ENCODE results near the gene CD59. TPM values are rescaled to one million over a fixed set of nuclear protein-coding genes. Genes with fewer than 3 reads are reported as not detected.
"Not testable (repeated sequence)": the region's sequence is repeated elsewhere in the genome, so short reads cannot be mapped to it uniquely, and the experiment has no call there.

CD59 gene
- total and polyA plus RNA-seq, 4 experiments from 2014 or later, result 68.3 to 100 (median 85.9) TPM

DNA sequence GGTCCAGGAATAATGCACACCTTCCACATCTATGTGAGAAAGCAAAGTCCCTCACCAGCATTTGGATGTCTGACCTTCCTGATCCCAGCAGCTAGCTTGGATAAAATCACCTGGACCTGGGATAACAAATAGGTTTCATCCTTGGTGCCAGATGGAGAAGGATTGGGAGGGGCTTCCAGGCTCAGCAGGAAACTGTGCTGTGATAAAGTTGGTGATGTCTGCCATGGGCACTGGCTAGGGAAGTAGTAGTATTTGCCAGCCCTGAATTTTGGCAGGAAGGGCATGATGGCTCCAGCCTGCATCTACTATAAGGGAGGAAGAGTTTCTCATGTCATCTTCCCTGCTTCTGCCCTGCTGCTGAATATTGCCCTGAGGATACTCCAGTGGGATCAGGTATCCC, 73.1 kb downstream of the CD59 start:
- H3K27ac Mint-ChIP-seq, result no peak overlapping the region
- Histone ChIP-seq H3K9me3 (ENCODE audit: control insufficient read depth in 1 of 2, low read length in 2 of 2) (no peaks in the 10 kb centered on the region), H3K36me3 (ENCODE audit: insufficient read depth, low read length) (no peaks in the 10 kb centered on the region), H3K27ac (ENCODE audit: low read depth, low read length) (no peak overlapping the region), H3K27me3 (ENCODE audit: insufficient read depth, low read length) (no peaks in the 10 kb centered on the region), H3K4me3 (ENCODE audit: low read length in 2 of 2) (no peak overlapping the region), H3K4me1 (ENCODE audit: insufficient read depth, low read length) (no peaks in the 10 kb centered on the region)
- peaks cover 0 to 9% of the 10 kb centered on the region in 2 donors for H3K27me3 Mint-ChIP-seq
- H3K4me1 Mint-ChIP-seq, result peaks cover 0 to 1% (median 0%) of the 10 kb centered on the region in 4 donors
- H3K36me3 Mint-ChIP-seq, result no peaks in the 10 kb centered on the region
- intact Hi-C loops (cut with micrococcal nuclease), result no loop called here
- DNase-seq, result no peak
- POLR2A ChIA-PET (ENCODE audit: partially characterized antibody), result no interaction called here
- CTCF ChIA-PET (ENCODE audit: partially characterized antibody), result no interaction called here
- H3K9me3 Mint-ChIP-seq, result no peaks in the 10 kb centered on the region
- no peak overlapping the region for H3K4me3 Mint-ChIP-seq

DNA sequence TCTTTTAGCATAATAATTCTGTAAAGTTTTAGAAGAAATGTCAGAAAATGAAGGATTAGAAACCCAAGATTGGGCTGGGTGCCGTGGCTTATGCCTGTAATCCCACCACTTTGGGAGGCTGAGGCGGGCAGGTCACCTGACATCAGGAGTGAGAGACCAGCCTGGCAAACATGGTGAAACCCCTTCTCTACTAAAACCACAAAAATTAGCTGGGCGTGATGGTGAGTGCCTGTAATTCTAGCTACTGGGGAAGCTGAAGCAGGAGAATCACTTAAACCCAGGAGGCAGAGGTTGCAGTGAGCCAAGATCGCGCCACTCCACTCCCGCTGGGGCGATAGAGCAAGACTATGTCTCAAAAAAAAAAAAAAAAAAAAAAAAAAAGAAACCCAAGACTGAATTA, 74.7 kb downstream of the CD59 start:
- H3K27me3 ChIP-seq (ENCODE audit: insufficient read depth, low read length); H3K4me1 Mint-ChIP-seq; H3K4me1 ChIP-seq (ENCODE audit: insufficient read depth, low read length); intact Hi-C loops (cut with micrococcal nuclease); POLR2A ChIA-PET (ENCODE audit: partially characterized antibody); H3K4me3 Mint-ChIP-seq; H3K36me3 Mint-ChIP-seq; H3K27ac ChIP-seq (ENCODE audit: low read depth, low read length); DNase-seq; H3K36me3 ChIP-seq (ENCODE audit: insufficient read depth, low read length); H3K27ac Mint-ChIP-seq; H3K9me3 ChIP-seq (ENCODE audit: control insufficient read depth in 1 of 2, low read length in 2 of 2); H3K9me3 Mint-ChIP-seq; H3K4me3 ChIP-seq (ENCODE audit: low read length in 2 of 2): not testable (repeated sequence)
- peaks cover 0 to 11% of the 10 kb centered on the region in 2 donors for H3K27me3 Mint-ChIP-seq
- CTCF ChIA-PET (ENCODE audit: partially characterized antibody), result interaction anchor here (2.2 kb wide), 1 partner anchor 81 kb away, joined by 5 read pairs; no protein-coding TSS in a partner anchor

DNA sequence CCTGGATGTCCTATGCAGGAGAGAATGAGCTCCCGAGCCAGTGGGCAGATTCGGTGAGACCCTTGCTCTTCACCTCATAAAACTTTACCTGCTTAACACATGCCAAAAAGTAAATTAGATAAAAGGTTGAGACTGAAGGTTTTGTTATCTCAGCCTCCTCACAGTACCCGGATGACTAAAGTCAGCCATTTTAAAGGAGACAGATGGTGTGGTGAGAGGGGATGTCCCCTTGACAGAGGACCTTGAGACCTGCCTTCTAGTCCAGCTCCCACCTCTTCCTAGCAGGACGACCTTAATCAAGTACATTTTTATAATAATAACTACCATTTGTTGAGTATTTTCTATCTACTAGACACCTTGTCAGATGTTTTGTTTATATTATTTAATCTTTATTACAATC, 75.3 kb downstream of the CD59 start:
- intact Hi-C loops (cut with micrococcal nuclease), result no loop called here
- ChIA-PET CTCF (ENCODE audit: partially characterized antibody) (interaction anchor here (2.2 kb wide), 1 partner anchor 82 kb away, joined by 5 read pairs; no protein-coding TSS in a partner anchor), POLR2A (ENCODE audit: partially characterized antibody) (no interaction called here)
- Mint-ChIP-seq H3K4me3 (no peak overlapping the region), H3K4me1 (no peaks in the 10 kb centered on the region), H3K36me3 (no peaks in the 10 kb centered on the region), H3K27ac (no peak overlapping the region), H3K9me3 (no peaks in the 10 kb centered on the region), H3K27me3 (peaks cover 0 to 8% of the 10 kb centered on the region in 2 donors)
- no peak for DNase-seq
- no peak overlapping the region for H3K4me3 ChIP-seq (ENCODE audit: low read length in 2 of 2)
- no peaks in the 10 kb centered on the region for H3K27me3 ChIP-seq (ENCODE audit: insufficient read depth, low read length)
- H3K9me3 ChIP-seq (ENCODE audit: control insufficient read depth in 1 of 2, low read length in 2 of 2), result no peaks in the 10 kb centered on the region
- no peaks in the 10 kb centered on the region for H3K4me1 ChIP-seq (ENCODE audit: insufficient read depth, low read length)
- H3K27ac ChIP-seq (ENCODE audit: low read depth, low read length), result no peak overlapping the region
- no peaks in the 10 kb centered on the region for H3K36me3 ChIP-seq (ENCODE audit: insufficient read depth, low read length)

DNA sequence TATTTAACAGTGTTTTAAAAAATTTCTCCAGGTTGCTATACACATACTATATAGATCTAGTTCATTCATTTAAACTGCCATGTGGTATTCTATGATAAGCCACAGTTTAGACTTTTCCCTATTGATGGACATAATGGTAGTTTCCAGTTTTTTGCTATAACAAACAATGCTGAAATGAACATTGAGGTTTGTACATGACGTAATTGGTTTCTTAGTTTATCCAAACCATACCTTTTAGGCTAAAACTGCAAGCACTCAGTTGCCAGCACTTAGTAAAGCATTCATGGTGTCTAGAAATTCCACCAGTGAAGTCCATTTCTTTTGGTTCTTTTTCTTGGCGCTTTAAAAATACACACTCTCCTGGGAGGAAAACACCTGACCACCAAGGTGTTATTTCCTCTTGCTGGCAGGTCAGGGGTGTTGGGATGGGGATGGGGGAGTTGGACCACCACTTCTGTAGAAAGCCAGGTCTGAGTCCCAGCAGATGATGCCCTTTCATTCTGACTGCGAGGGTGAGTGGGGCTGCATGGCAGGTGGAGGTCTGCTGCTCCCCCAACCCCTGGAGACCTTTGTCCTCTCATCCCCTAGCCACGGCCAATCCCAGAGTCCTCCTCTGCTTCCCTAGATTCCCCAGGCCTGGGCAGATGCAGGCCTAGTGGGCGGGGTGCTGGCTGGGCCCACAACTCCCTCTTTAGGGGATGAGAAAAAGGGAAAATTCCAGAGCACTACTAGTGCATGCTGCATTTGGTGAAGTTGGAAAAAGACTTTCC, 76.7 kb downstream of the CD59 start:
- DNase-seq, result no peak
- Mint-ChIP-seq H3K27me3 (peaks cover 0 to 8% of the 10 kb centered on the region in 2 donors), H3K9me3 (no peaks in the 10 kb centered on the region), H3K4me1 (no peaks in the 10 kb centered on the region), H3K27ac (no peak overlapping the region), H3K4me3 (no peak overlapping the region), H3K36me3 (no peaks in the 10 kb centered on the region)
- H3K4me1 ChIP-seq (ENCODE audit: insufficient read depth, low read length), result no peaks in the 10 kb centered on the region
- intact Hi-C loops (cut with micrococcal nuclease), result no loop called here
- ChIA-PET CTCF (ENCODE audit: partially characterized antibody) (no interaction called here), POLR2A (ENCODE audit: partially characterized antibody) (no interaction called here)
- no peak overlapping the region for H3K4me3 ChIP-seq (ENCODE audit: low read length in 2 of 2)
- no peaks in the 10 kb centered on the region for H3K27me3 ChIP-seq (ENCODE audit: insufficient read depth, low read length)
- H3K27ac ChIP-seq (ENCODE audit: low read depth, low read length), result no peak overlapping the region
- no peaks in the 10 kb centered on the region for H3K9me3 ChIP-seq (ENCODE audit: control insufficient read depth in 1 of 2, low read length in 2 of 2)
- no peaks in the 10 kb centered on the region for H3K36me3 ChIP-seq (ENCODE audit: insufficient read depth, low read length)

DNA sequence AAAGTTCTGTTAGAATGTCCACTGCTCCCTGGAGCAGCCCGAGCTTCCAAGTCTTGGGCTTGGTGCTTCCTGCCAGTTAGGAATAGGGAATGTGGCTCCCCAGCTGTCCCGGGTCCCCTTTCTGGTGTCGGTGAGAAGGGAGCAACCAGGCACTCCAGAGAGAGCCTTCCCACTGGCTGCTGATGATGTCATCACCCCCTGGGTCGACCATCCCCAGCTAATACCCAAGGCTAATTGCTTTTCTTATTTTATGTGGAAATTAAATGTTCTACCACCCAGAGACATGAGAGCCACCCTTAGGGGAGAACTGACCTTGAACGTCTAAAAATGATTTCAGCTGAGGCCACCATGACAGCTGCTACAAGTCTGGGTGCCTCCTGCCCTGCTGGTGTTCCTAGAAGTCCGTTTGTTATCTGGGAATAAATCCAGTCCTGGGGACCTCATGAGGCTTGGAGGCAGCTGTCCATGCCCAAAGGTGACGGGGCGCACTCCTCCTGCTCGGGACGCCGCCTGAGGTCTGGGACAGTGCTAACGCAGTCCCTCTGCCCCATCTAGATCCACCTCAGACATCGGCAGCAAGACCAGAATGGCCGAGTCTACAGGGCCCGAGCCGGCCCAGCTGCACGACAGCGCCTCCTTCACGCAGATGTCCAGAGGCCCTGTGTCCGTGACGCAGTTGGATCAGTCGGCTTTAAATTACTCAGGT, 77.9 kb downstream of the CD59 start:
- POLR2A ChIA-PET (ENCODE audit: partially characterized antibody), result no interaction called here

DNA sequence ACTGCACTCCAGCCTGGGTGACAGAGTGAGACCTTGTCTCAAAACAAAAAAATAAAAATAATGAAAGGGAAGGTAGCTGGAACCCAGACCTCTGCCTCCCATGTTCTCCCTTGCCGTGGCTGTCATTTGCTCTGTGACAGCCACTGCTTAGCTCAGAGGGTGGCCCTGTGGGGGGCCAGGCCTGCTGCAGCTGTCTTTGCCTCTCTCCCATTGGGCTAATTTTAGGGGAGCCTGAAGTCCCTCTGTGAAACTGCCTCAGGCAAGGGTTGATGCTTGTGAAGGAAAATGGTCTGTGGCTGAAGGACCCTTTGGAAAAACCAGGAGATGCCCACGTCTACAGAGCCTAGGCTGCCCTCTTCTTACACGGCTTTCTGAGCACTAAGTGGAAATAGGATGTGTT, 78.5 kb downstream of the CD59 start:
- H3K27ac ChIP-seq (ENCODE audit: low read depth, low read length), result no peak overlapping the region
- no peaks in the 10 kb centered on the region for H3K27me3 ChIP-seq (ENCODE audit: insufficient read depth, low read length)
- intact Hi-C loops (cut with micrococcal nuclease), result no loop called here
- H3K4me1 ChIP-seq (ENCODE audit: insufficient read depth, low read length), result no peaks in the 10 kb centered on the region
- Mint-ChIP-seq H3K36me3 (no peaks in the 10 kb centered on the region), H3K4me1 (no peaks in the 10 kb centered on the region), H3K27ac (no peak overlapping the region), H3K27me3 (peaks cover 0 to 8% of the 10 kb centered on the region in 2 donors), H3K9me3 (no peaks in the 10 kb centered on the region), H3K4me3 (no peak overlapping the region)
- DNase-seq, result no peak
- H3K9me3 ChIP-seq (ENCODE audit: control insufficient read depth in 1 of 2, low read length in 2 of 2), result no peaks in the 10 kb centered on the region
- ChIA-PET POLR2A (ENCODE audit: partially characterized antibody) (no interaction called here), CTCF (ENCODE audit: partially characterized antibody) (no interaction called here)
- H3K36me3 ChIP-seq (ENCODE audit: insufficient read depth, low read length), result no peaks in the 10 kb centered on the region
- no peak overlapping the region for H3K4me3 ChIP-seq (ENCODE audit: low read length in 2 of 2)

More for the DNA sequence above, 77.9 kb downstream of the CD59 start:
- intact Hi-C loops (cut with micrococcal nuclease), result no loop called here
- Histone ChIP-seq H3K4me1 (ENCODE audit: insufficient read depth, low read length) (no peaks in the 10 kb centered on the region), H3K27me3 (ENCODE audit: insufficient read depth, low read length) (no peaks in the 10 kb centered on the region), H3K9me3 (ENCODE audit: control insufficient read depth in 1 of 2, low read length in 2 of 2) (no peaks in the 10 kb centered on the region), H3K36me3 (ENCODE audit: insufficient read depth, low read length) (no peaks in the 10 kb centered on the region), H3K27ac (ENCODE audit: low read depth, low read length) (no peak overlapping the region), H3K4me3 (ENCODE audit: low read length in 2 of 2) (no peak overlapping the region)
- peaks cover 0 to 5% of the 10 kb centered on the region in 2 donors for H3K27me3 Mint-ChIP-seq
- CTCF ChIA-PET (ENCODE audit: partially characterized antibody), result no interaction called here
- H3K9me3 Mint-ChIP-seq, result no peaks in the 10 kb centered on the region
- H3K27ac Mint-ChIP-seq, result no peak overlapping the region
- DNase-seq, result no peak
- H3K4me3 Mint-ChIP-seq, result no peak overlapping the region
- no peaks in the 10 kb centered on the region for H3K36me3 Mint-ChIP-seq
- no peaks in the 10 kb centered on the region for H3K4me1 Mint-ChIP-seq

DNA sequence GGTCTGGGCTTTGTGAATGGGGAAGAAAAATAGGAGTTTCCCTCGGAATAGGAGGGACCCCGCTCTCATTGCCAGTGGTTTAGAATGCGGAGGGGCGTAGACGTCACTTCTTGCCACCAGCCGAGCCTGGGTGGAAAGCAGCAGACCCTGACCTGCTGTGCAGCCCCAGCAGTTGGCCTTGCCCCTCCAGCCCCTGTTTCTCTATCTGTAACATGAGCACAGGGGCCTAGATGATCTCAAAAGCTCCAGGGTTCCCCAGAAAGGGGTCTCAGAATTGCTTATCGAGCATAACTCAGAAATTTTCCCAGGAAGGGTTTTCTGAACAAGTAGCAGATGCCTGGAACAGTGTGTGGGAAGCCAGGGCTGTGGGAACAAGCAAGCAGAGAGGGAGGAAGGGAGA, 79.5 kb downstream of the CD59 start:
- H3K27me3 ChIP-seq (ENCODE audit: insufficient read depth, low read length), result no peaks in the 10 kb centered on the region
- no peak overlapping the region for H3K27ac ChIP-seq (ENCODE audit: low read depth, low read length)
- no peaks in the 10 kb centered on the region for H3K9me3 Mint-ChIP-seq
- ChIA-PET POLR2A (ENCODE audit: partially characterized antibody) (no interaction called here), CTCF (ENCODE audit: partially characterized antibody) (no interaction called here)
- H3K4me1 ChIP-seq (ENCODE audit: insufficient read depth, low read length), result no peaks in the 10 kb centered on the region
- H3K9me3 ChIP-seq (ENCODE audit: control insufficient read depth in 1 of 2, low read length in 2 of 2), result no peaks in the 10 kb centered on the region
- H3K27me3 Mint-ChIP-seq, result peaks cover 0 to 10% of the 10 kb centered on the region in 2 donors
- H3K4me1 Mint-ChIP-seq, result no peaks in the 10 kb centered on the region
- H3K4me3 Mint-ChIP-seq, result no peak overlapping the region
- no peaks in the 10 kb centered on the region for H3K36me3 Mint-ChIP-seq
- H3K36me3 ChIP-seq (ENCODE audit: insufficient read depth, low read length), result no peaks in the 10 kb centered on the region
- DNase-seq, result no peak
- no peak overlapping the region for H3K4me3 ChIP-seq (ENCODE audit: low read length in 2 of 2)
- no peak overlapping the region for H3K27ac Mint-ChIP-seq
- intact Hi-C loops (cut with micrococcal nuclease), result no loop called here

Data from CD4-positive, alpha-beta memory T cell (primary cell).